NCI-H526 (cell line): ENCODE data around the gene CFAP206.

Experiments used
- DNase-seq, 2 experiments: peaks; one replicate each; lab custom pipeline; 2025; lab: John Stamatoyannopoulos, UW

Gene CFAP206

GRCh38 chr6:87407901-87408720 lies at the start of gene CFAP206:
CFAP206 (plus strand) TSS chr6:87407972; CDS start chr6:87409840, 1,868 bp downstream.
- DNase-seq, result peak; percentile 87 to 92

DNA sequence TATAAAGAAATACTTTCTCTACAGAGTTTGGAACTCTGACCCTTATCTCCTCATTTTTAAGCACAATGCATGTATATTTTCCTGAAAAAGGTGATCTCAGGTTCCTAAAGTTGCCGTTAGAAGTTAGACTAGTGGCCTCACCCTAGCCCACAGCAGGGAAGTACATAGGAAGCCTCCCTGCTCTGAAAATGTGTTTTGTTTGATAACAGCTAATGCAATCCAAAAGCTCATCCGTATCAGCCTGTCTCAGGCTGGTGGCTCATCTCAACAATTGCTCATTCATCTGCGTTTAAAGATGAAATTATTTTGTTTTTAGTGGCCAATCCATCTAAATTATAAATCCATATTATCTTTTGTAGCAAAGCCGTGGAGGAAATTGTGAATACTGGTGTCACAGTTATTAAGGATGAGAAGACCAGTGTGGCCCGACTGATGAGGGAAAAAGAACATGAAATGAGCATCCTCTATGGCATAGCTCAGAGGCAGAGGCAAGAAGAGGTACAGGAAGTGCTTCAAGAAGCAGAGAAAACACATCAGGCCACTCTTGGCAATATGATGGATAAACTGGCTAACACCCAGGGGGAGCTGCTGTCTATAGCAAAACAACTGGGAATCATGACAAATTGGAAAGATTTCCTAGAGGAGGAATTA lies 43.0 kb upstream of the CFAP206 start:
- DNase-seq, result no peak

- no peak for DNase-seq
These were observed 41.5 kb upstream of the CFAP206 start for GRCh38 chr6:87366072-87366827.

GRCh38 chr6:87366899-87367298 lies 40.9 kb upstream of the CFAP206 start:
- no peak for DNase-seq

GRCh38 chr6:87373377-87373776 lies 34.4 kb upstream of the CFAP206 start:
- no peak for DNase-seq

- no peak for DNase-seq
These were observed 32.5 kb upstream of the CFAP206 start for GRCh38 chr6:87375315-87375714.

DNA sequence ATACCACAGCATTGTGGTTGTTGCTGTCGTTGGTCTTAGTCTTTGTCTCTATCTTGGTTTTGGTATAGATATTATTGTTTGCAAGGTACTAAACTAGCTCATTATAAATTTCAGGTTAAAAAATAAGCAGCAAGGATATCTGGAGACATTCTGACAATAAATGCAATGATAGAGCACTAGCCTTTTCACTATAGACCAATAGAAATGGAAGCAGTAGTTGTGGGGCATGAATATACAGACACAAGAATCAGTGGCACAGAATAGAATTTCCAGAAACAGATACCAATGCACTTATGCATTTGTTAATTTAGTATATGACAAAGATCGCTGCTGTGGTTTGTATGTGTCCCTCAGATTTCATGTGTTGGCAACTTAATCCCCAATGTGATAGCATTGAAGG lies 31.1 kb upstream of the CFAP206 start:
- no peak for DNase-seq

DNA sequence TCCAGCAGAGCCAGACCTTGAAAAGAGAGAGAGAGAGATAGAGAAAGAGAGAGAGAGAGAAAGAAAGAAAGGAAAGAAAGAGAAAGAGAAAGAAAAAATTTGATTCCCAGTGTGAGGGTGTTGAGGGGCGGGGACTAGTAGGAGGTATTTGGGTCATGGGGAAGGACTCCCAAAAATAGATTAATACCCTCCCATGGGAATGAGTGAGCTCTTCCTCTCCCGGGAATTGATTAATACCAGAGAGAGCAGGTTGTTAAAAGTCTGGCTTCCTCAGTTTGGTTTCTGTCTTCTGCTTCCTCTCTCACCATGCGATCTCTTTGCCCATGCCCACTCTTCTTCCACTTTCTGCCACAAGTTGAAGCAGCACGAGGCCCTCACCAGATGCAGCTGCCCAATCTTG lies 28.8 kb upstream of the CFAP206 start:
- DNase-seq, result no peak

GRCh38 chr6:87382861-87383260 lies 24.9 kb upstream of the CFAP206 start:
- no peak for DNase-seq

DNA sequence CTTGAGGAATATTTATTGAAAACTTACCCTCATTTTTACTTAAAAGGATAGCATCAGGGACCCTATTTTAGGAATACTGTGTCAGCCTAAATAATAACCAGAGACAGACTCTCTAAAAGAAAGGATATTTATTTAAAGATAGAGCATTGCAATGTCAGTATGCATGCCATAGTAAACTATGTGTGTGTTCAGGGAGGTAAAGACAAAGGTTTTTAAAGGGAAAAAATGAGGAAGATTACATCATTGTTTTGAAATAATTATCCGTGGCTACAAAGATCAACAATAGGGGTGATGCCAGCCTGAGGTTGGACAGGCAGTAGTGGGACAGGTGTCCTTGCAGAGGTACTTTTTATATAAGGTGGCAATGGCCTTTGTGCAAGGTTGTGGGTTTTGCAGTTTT lies 23.7 kb upstream of the CFAP206 start:
- DNase-seq, result no peak

DNA sequence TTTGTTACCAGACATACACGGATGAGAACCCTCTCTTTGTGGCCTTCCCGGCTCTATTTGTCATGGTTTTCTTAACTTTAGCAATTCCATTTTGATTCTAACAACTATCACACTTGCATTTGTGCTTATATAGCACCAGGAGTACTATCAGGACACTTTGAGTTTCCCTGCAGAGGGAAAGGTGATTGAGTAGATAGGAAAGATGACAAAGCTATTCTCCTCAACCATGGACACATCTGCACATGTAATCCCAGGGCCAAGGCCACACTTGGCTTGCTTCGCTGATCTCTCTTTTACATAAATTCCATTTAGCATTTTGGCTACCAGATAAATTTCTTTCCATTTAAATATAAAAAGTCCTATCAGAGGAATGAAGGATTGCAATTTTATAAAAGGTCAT lies 23.3 kb upstream of the CFAP206 start:
- no peak for DNase-seq

DNA sequence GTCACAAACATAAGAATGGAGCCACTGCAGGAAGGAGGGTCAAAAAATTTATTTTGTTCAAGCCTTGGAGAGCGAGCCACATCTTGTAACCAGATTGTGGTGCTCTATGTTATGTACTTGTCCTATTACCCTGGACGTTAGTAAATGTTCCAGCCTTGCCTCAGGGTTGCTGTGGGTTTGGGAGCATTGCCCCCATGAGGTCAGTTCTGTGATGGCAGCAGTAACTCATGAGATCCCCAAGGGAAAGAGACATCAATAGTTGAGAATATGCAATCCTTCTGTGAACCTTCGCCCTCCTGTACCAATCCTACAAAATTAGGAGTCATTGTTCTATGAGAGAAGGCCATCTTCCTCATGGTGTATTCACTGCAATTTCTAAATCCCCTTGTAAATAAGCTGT lies 16.4 kb upstream of the CFAP206 start:
- DNase-seq, result peak; percentile 34 to 73

GRCh38 chr6:87393026-87393622 lies 14.6 kb upstream of the CFAP206 start:
- DNase-seq, result peak; percentile 48 to 81

- DNase-seq, result no peak
These were observed 12.3 kb upstream of the CFAP206 start for GRCh38 chr6:87395431-87395830.

- no peak for DNase-seq
These were observed 11.0 kb upstream of the CFAP206 start for GRCh38 chr6:87396595-87397392.

- no peak for DNase-seq
These were observed 10.1 kb upstream of the CFAP206 start for GRCh38 chr6:87397656-87398055.

DNA sequence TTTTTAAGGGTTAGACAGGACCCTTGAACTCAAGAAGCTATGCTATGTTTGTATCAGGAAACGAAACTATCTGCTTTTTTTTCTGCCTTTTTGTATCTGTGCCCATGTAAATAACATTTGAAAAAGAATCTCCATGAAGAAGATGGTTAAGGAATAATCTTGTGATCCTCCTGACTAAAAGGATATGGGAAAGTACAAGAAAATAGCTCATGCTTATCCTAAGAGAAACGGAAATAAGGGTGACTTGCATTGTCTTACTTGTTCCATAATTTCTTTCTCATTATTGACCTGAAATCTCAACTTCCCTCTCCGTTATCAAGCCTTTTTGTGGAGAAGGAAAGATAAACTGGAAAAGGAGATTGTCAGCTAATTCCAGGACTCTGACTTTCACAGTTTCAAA lies 5.9 kb upstream of the CFAP206 start:
- no peak for DNase-seq

DNA sequence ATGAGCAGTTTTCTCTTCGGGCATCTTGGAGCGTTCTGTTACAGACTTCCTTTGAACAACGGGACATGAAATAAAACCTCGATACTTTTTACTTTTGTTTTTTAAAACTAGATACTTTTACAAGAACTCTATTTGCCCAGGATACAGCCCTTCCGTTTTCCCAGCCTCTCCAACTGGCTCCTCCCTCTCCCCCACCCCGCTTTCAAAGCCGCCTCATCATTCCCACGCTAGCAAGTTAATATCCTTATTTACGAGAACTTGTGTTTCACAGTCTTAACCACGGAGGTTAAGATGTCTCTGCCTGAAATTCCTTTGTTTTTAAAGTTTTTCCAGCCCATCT lies 241 bp upstream of the CFAP206 start:
- DNase-seq, result peak; percentile 66 to 81

DNA sequence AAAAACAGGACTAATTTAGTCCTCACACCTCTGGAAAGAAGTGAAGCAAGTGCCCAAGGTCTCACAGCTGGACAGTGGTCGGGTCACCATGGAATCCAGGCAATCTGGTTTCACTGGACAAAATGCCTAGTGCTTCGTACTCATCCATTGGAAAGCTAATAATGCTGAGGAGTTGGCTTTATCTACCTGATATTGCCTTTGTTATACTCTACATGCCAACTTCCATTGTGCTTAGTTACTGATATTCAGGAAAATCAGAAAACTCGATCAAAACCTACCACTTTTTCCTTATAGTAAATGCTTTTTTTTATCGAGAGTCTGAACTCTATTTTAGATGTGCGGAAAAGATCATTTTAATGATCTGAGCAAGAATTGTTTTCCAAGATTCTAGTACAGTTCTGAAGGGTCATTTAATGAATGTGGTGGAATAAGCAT lies 966 bp downstream of the CFAP206 start:
- no peak for DNase-seq

GRCh38 chr6:87419266-87419665 lies 11.5 kb downstream of the CFAP206 start:
- DNase-seq, result no peak

DNA sequence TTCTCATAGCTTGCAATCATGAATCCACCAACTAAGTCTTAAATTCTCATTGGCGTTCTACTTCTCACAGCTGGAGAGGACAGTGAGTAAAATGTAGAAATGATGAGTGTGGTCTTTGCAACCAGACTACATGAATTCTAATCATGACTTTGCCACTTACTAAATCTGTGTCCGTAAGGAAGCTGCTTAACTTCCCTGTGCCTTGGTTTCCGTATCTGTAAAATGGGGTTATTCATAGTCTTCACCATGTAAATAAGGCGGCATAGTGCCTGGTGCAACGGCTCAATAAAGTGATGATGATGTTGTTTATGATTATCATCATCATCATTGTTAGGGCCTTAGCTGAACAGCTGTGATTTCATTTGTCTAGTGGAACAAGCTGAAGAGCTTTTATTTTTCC lies 12.6 kb downstream of the CFAP206 start:
- no peak for DNase-seq

DNA sequence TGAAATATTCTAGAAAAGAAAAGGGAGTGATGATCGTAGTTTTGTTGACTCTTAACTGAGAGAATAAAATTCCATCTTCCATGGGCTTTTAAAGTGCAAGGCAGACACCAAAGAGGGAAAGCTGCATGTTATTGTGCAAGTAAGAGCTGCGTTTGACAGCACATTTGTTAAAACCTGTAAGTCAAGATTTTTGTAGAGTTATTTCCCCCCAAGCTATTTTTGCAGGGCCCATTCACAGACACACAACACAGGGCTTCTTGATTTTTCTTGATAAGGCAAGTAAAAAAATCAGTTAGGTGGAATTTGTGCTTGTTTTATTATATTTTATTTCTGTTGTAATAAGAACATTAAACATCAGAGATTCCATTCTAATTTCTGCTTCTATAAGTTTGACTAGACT lies 13.8 kb downstream of the CFAP206 start:
- no peak for DNase-seq
